Liver (tissue), 9 donors: Measurements from ENCODE around the gene TRIO. TPM values are rescaled to one million over a fixed set of nuclear protein-coding genes. Genes with fewer than 3 reads are reported as not detected.

ENCODE experiments used
- DNase-seq: peaks from one replicate; pipeline ENCODE4 v3.0.0-alpha.2; 2017; ENCODE audit warnings: low spot score
- H3K27ac ChIP-seq, 2 donors: one replicate each; pipeline ENCODE4 v1.7.0; 2013; ENCODE audit warnings: inconsistent platforms in 2 of 2, low read length in 2 of 2, control low read depth in 1 of 2, low read depth in 1 of 2, mild to moderate bottlenecking in 1 of 2
- H3K27me3 ChIP-seq, 4 donors: one replicate each; pipeline versions ENCODE4 v1.6.1 to v1.7.0; 2013; ENCODE audit warnings: low read length in 3 of 4, inconsistent platforms in 1 of 4, mild to moderate bottlenecking in 1 of 4, moderate library complexity in 1 of 4; ENCODE audit not compliant: control insufficient read depth in 4 of 4, insufficient read depth in 4 of 4
- H3K36me3 ChIP-seq, 4 donors: one replicate each; pipeline versions ENCODE4 v1.6.1 to v1.7.0; 2013; ENCODE audit warnings: low read length in 3 of 4, mild to moderate bottlenecking in 3 of 4, low read depth in 1 of 4, moderate library complexity in 1 of 4; ENCODE audit not compliant: control insufficient read depth in 4 of 4, insufficient read depth in 3 of 4
- H3K4me1 ChIP-seq, 4 donors: one replicate each; pipeline versions ENCODE4 v1.6.1 to v1.7.0; 2013; ENCODE audit warnings: low read length in 3 of 4, mild to moderate bottlenecking in 3 of 4, moderate library complexity in 1 of 4; ENCODE audit not compliant: control insufficient read depth in 4 of 4, insufficient read depth in 4 of 4
- H3K4me3 ChIP-seq, 3 donors: one replicate each; pipeline versions ENCODE4 v1.6.1 to v1.7.0; 2013; ENCODE audit warnings: low read length in 3 of 3, control low read depth in 1 of 3, low read depth in 1 of 3, mild to moderate bottlenecking in 1 of 3
- H3K9ac ChIP-seq, 2 donors: one replicate each; pipeline ENCODE4 v1.7.0; 2013; ENCODE audit warnings: low read length in 2 of 2, mild to moderate bottlenecking in 2 of 2, moderate library complexity in 2 of 2, control low read depth in 1 of 2, low read depth in 1 of 2
- H3K9me3 ChIP-seq, 4 donors: one replicate each; pipeline versions ENCODE4 v1.6.1 to v1.7.0; 2013; ENCODE audit warnings: low read length in 3 of 4; ENCODE audit not compliant: control insufficient read depth in 4 of 4
- ATF3 ChIP-seq: IDR thresholded peaks from 2 replicates; pipeline ENCODE4 v1.6.1; 2016; ENCODE audit warnings: antibody characterized with exemption
- EGR1 ChIP-seq, 2 donors: IDR thresholded peaks; 2 replicates each; pipeline ENCODE4 v1.6.1; 2016 to 2018; ENCODE audit warnings: antibody characterized with exemption in 2 of 2, low read depth in 2 of 2
- FOXA1 ChIP-seq: IDR thresholded peaks from 2 replicates; pipeline ENCODE4 v1.6.1; 2016; ENCODE audit warnings: antibody characterized with exemption
- FOXA2 ChIP-seq: IDR thresholded peaks from 2 replicates; pipeline ENCODE4 v1.6.1; 2016; ENCODE audit warnings: antibody characterized with exemption
- GABPA ChIP-seq, 2 donors: IDR thresholded peaks in 1 of 2; conservative IDR thresholded peaks in 1 of 2; 2 replicates each; pipeline ENCODE4 v1.6.1; 2016; ENCODE audit warnings: antibody characterized with exemption in 2 of 2, mild to moderate bottlenecking in 1 of 2, moderate library complexity in 1 of 2
- HNF4A ChIP-seq, 2 donors: conservative IDR thresholded peaks; 2 replicates each; pipeline ENCODE4 v1.6.1; 2016; ENCODE audit warnings: antibody characterized with exemption in 2 of 2, mild to moderate bottlenecking in 2 of 2
- HNF4G ChIP-seq: IDR thresholded peaks from 2 replicates; pipeline ENCODE4 v1.6.1; 2016; ENCODE audit warnings: antibody characterized with exemption
- JUND ChIP-seq, 2 donors: IDR thresholded peaks; 2 replicates each; pipeline ENCODE4 v1.6.1; 2016; ENCODE audit warnings: antibody characterized with exemption in 2 of 2
- MAX ChIP-seq: IDR thresholded peaks from 2 replicates; pipeline ENCODE4 v1.6.1; 2016; ENCODE audit warnings: antibody characterized with exemption
- NR2F2 ChIP-seq: IDR thresholded peaks from 2 replicates; pipeline ENCODE4 v1.6.1; 2016; ENCODE audit warnings: antibody characterized with exemption
- RAD21 ChIP-seq, 2 donors: IDR thresholded peaks; 2 replicates each; pipeline ENCODE4 v1.6.1; 2016; ENCODE audit warnings: antibody characterized with exemption in 2 of 2, mild to moderate bottlenecking in 2 of 2
- REST ChIP-seq: IDR thresholded peaks from 2 replicates; pipeline ENCODE4 v1.6.1; 2016; ENCODE audit warnings: antibody characterized with exemption, mild to moderate bottlenecking
- RXRA ChIP-seq, 2 donors: IDR thresholded peaks; 2 replicates each; pipeline ENCODE4 v1.6.1; 2017 to 2018; ENCODE audit warnings: antibody characterized with exemption in 2 of 2, mild to moderate bottlenecking in 1 of 2
- SP1 ChIP-seq: IDR thresholded peaks from 2 replicates; pipeline ENCODE4 v1.6.1; 2018; ENCODE audit warnings: antibody characterized with exemption, mild to moderate bottlenecking
- TAF1 ChIP-seq: conservative IDR thresholded peaks from 2 replicates; pipeline ENCODE4 v1.6.1; 2016; ENCODE audit warnings: antibody characterized with exemption, mild to moderate bottlenecking
- YY1 ChIP-seq: IDR thresholded peaks from 2 replicates; pipeline ENCODE4 v1.6.1; 2016; ENCODE audit warnings: antibody characterized with exemption, mild to moderate bottlenecking
- ZBTB33 ChIP-seq: IDR thresholded peaks from 2 replicates; pipeline ENCODE4 v1.6.1; 2016; ENCODE audit warnings: antibody characterized with exemption
- WGBS: extraction: QIAGEN DNeasy Blood & Tissue Kit; methylation state at CpG from one replicate; pipeline ENCODE4 v1.1.7; 2013; 5-methylcytosine and 5-hydroxymethylcytosine counted together
- polyA plus RNA-seq, 2 donors: library from polyadenylated mRNA; stranded (reverse) in 1 of 2; unstranded in 1 of 2; fragments of 200-250 nt in 1 of 2; fragments of >200 nt in 1 of 2; fragmentation: Nextera tagmentation in 1 of 2; extraction: Ambion mirVana in 1 of 2; gene quantifications; one replicate each; pipeline versions ENCODE4 v1.2.1 to v1.2.3, GENCODE V29; 2013 to 2015
- total RNA-seq, 2 donors: library from RNA; depleted of rRNA; stranded (reverse); fragments of >200 nt; gene quantifications; one replicate each; pipeline ENCODE4 v1.2.3, GENCODE V29; 2014
- TF ChIP-seq, protein P1 (sequence below): fragments of 150-350 bp; IDR thresholded peaks from 2 replicates; pipeline ENCODE4 v1.5.1; 2017; ENCODE audit warnings: improper control_type of control experiment, low read depth, low read length; ENCODE audit not compliant: missing input control
- donor health status: healthy.
- donor health status: healthy.
- donor health status: healthy.
- donor health status: healthy.
- donor health status: healthy.

Gene TRIO
- total and polyA plus RNA-seq, 4 donors: 8.5 to 86.2 (median 16.0) TPM

- TF ChIP-seq, protein P1, sequence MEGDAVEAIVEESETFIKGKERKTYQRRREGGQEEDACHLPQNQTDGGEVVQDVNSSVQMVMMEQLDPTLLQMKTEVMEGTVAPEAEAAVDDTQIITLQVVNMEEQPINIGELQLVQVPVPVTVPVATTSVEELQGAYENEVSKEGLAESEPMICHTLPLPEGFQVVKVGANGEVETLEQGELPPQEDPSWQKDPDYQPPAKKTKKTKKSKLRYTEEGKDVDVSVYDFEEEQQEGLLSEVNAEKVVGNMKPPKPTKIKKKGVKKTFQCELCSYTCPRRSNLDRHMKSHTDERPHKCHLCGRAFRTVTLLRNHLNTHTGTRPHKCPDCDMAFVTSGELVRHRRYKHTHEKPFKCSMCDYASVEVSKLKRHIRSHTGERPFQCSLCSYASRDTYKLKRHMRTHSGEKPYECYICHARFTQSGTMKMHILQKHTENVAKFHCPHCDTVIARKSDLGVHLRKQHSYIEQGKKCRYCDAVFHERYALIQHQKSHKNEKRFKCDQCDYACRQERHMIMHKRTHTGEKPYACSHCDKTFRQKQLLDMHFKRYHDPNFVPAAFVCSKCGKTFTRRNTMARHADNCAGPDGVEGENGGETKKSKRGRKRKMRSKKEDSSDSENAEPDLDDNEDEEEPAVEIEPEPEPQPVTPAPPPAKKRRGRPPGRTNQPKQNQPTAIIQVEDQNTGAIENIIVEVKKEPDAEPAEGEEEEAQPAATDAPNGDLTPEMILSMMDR: no peak
Observed at GRCh38 chr5:14183187-14183939, 40.2 kb downstream of the TRIO start (continued).

DNA sequence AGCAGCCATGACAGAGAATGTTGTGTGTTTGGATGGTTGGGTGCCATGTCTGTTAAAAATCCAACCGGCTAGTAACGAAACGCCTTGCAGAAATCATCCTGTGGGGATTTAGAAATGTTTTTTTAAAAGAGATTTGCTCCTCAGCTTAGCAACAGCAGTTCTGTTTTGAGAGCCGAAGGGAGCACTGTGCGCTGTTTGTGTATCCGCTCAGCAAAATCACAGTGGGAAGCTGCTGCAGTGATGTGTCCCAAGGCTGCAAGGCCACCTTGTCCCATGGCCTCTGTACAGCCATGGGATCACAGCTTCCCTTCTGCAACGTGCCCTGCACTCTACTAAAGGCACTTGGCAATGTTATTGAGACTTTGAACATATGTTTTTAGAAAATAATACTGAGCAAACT, 40.9 kb downstream of the TRIO start:
- Histone ChIP-seq H3K27me3 (no peaks in the 10 kb centered on the region), H3K9me3 (no peaks in the 10 kb centered on the region), H3K36me3 (no peaks in the 10 kb centered on the region), H3K4me1 (peaks cover 5 to 30% (median 18%) of the 10 kb centered on the region in 4 donors), H3K4me3 (no peak overlapping the region), H3K27ac (no peak overlapping the region), H3K9ac (no peak overlapping the region)
- no peak for DNase-seq
- TF ChIP-seq EGR1 (IDR thresholded peaks at IDR 0.05; ENCODE audit: low read depth in 2 of 2) (no peak), FOXA1 (no peak), NR2F2 (no peak), FOXA2 (no peak), MAX (no peak), RXRA (IDR thresholded peaks at IDR 0.05) (no peak), REST (no peak), ZBTB33 (no peak), JUND (IDR thresholded peaks at IDR 0.05) (no peak), HNF4A (conservative IDR thresholded peaks at IDR 0.05) (no peak), RAD21 (IDR thresholded peaks at IDR 0.05) (no peak), YY1 (no peak), SP1 (no peak), ATF3 (no peak), GABPA (IDR thresholded peaks at IDR 0.05 in 1 of 2, conservative IDR thresholded peaks at IDR 0.05 in 1 of 2) (no peak), TAF1 (no peak), HNF4G (no peak)
- TF ChIP-seq, protein P1: no peak
- 85% methylated on average over 7 of the region's 7 CpGs for WGBS
